Measurements from ENCODE around the gene C11orf54. TPM values are rescaled to one million over a fixed set of nuclear protein-coding genes. Genes with fewer than 3 reads are reported as not detected.
A peak's percentile ranks its signal among the peaks of the same experiment; 100 is the strongest.

Gene C11orf54
- total and polyA plus RNA-seq, 2 donors (not counting 3 experiments of a cell fraction or from before 2014, with no cell fraction given): 4.2 to 18.7 TPM

DNA sequence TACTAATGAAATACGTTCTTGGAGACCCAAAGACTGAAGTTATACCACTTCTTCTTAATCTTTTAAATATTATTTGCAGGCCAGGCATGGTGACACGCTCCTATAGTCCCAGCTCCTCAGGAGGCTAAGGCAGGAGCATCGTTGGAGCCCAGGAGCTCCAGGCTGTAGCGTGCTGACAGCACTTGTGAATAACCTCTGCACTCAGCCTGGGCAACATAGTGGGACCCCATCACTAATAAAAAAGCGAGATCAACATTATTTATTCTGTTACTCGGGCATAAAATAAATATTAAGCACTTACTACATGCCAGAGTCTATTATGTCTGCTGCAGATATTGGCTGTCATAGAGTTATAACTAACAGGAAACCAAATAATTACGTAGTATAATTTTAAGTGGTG is 41.9 kb downstream of the C11orf54 start:
- H3K9ac ChIP-seq (replicated peaks; ENCODE audit: extremely low read depth, insufficient read depth, low read length): peak overlapping the region; percentile 97
- DNase-seq (ENCODE audit: low read depth, low spot score) (no peak), FAIRE-seq (no peak)

More for the DNA sequence above, 41.9 kb downstream of the C11orf54 start:
- H3K27ac ChIP-seq (ENCODE audit: insufficient read depth, low read depth, low read length): peak overlapping the region; percentile 87
- peak overlapping the region; percentile 80 for H3K4me2 ChIP-seq (ENCODE audit: insufficient read depth, low read length)
- dilution Hi-C loops (cut with MboI; ENCODE audit: extremely low pct_ligation_motif_present, low sequenced_read_pairs) (no loop called here), intact Hi-C loops (cut with micrococcal nuclease) (loop anchor here (10.0 kb wide), 1 partner anchor 549 kb away; no protein-coding TSS in a partner anchor)
- ChIA-PET CTCF (interaction anchor here (1.0 to 1.8 kb wide), 6 partner anchors 9 to 49 kb away, joined by 3 to 14 read pairs (median 6); no protein-coding TSS in a partner anchor), POLR2A (interaction anchor here (1.1 to 1.4 kb wide), 3 partner anchors 17 to 122 kb away, joined by 3 to 47 read pairs (median 6); partner anchors contain the start of genes C11orf54, CEP295 and TAF1D)
- TF ChIP-seq GATA2 (IDR thresholded peaks at IDR 0.05; ENCODE audit: insufficient read depth, insufficient read length, low read depth, low read length): no peak
- TF ChIP-seq, protein P1, sequence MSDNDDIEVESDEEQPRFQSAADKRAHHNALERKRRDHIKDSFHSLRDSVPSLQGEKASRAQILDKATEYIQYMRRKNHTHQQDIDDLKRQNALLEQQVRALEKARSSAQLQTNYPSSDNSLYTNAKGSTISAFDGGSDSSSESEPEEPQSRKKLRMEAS (IDR thresholded peaks at IDR 0.05; ENCODE audit: insufficient read depth, insufficient read length): no peak
- TF ChIP-seq POLR2AphosphoS5 (IDR thresholded peaks at IDR 0.05; ENCODE audit: insufficient read depth, low read depth, low read length): no peak
- TF ChIP-seq, protein P2, sequence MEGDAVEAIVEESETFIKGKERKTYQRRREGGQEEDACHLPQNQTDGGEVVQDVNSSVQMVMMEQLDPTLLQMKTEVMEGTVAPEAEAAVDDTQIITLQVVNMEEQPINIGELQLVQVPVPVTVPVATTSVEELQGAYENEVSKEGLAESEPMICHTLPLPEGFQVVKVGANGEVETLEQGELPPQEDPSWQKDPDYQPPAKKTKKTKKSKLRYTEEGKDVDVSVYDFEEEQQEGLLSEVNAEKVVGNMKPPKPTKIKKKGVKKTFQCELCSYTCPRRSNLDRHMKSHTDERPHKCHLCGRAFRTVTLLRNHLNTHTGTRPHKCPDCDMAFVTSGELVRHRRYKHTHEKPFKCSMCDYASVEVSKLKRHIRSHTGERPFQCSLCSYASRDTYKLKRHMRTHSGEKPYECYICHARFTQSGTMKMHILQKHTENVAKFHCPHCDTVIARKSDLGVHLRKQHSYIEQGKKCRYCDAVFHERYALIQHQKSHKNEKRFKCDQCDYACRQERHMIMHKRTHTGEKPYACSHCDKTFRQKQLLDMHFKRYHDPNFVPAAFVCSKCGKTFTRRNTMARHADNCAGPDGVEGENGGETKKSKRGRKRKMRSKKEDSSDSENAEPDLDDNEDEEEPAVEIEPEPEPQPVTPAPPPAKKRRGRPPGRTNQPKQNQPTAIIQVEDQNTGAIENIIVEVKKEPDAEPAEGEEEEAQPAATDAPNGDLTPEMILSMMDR (IDR thresholded peaks at IDR 0.05; ENCODE audit: extremely low read depth in 1 of 2, insufficient read depth in 1 of 2, low read depth in 1 of 2, low read length in 2 of 2): no peak
- no peak for TF ChIP-seq POLR2A (IDR thresholded peaks at IDR 0.05; ENCODE audit: low read depth, low read length)
- TF ChIP-seq FOS (IDR thresholded peaks at IDR 0.05; ENCODE audit: borderline replicate concordance, insufficient read depth, low read length): no peak
- no peak for TF ChIP-seq JUN (IDR thresholded peaks at IDR 0.05; ENCODE audit: borderline replicate concordance, insufficient read depth, insufficient read length, low read depth)
- no peak for TF ChIP-seq MYC (IDR thresholded peaks at IDR 0.05; ENCODE audit: low read depth, low read length)
- no peak for TF ChIP-seq EZH2 (IDR thresholded peaks at IDR 0.05; ENCODE audit: borderline replicate concordance, low read depth, low read length, severe bottlenecking)
- no peaks in the 10 kb centered on the region for H3K27me3 ChIP-seq (ENCODE audit: control insufficient read depth in 2 of 2, insufficient read depth in 2 of 2, low read length in 2 of 2)
- no TSS peak for BruUV-seq (replicated peaks)
- no peaks in the 10 kb centered on the region for H3K9me3 ChIP-seq (replicated peaks; ENCODE audit: control insufficient read depth, insufficient read depth, low read length)
- no peaks in the 10 kb centered on the region for H3K36me3 ChIP-seq (ENCODE audit: control insufficient read depth in 2 of 2, extremely low read depth in 1 of 2, insufficient read depth in 2 of 2, low read length in 2 of 2)
- H4K20me1 ChIP-seq (replicated peaks; ENCODE audit: control insufficient read depth, extremely low read depth, insufficient read depth, low read length): peaks cover 5% of the 10 kb centered on the region
- no peaks in the 10 kb centered on the region for H3K9me1 ChIP-seq (replicated peaks; ENCODE audit: control insufficient read depth, extremely low read depth, insufficient read depth, low read length)
- peak overlapping the region; percentile 74 for H2AFZ ChIP-seq (ENCODE audit: low read depth, low read length)
- H3K4me3 ChIP-seq (replicated peaks in 1 of 3; ENCODE audit: insufficient read depth in 1 of 3, low read depth in 1 of 3, low read length in 3 of 3): peak overlapping the region; percentile 81 to 96 (median 85)
- H3K79me2 ChIP-seq (ENCODE audit: control insufficient read depth, insufficient read depth, low read length): peaks cover 41% of the 10 kb centered on the region
- H3K4me1 ChIP-seq (ENCODE audit: control insufficient read depth, extremely low read depth, insufficient read depth, low read length): peaks cover 22% of the 10 kb centered on the region
